GM18951 (cell line): ENCODE data around the gene MBD5.
A peak's percentile ranks its signal among the peaks of the same experiment; 100 is the strongest.
"Not testable (repeated sequence)": the region's sequence is repeated elsewhere in the genome, so short reads cannot be mapped to it uniquely, and the experiment has no call there.

Source experiments
- POLR2A ChIP-seq: IDR thresholded peaks from 4 replicates; pipeline ENCODE4 v1.6.1; 2011; ENCODE audit warnings: mild to moderate bottlenecking; ENCODE audit not compliant: insufficient read length, insufficient read depth; ENCODE audit errors: extremely low read depth
- in situ Hi-C: fragments of 300-500 bp; cut with MboI; formaldehyde crosslinking; loops from one replicate; pipeline ENCODE4 v1.12.0; 2022; ENCODE audit warnings: low sequenced_read_pairs, mixed read lengths, inconsistent platforms; ENCODE audit not compliant: unreplicated experiment

Gene MBD5

DNA sequence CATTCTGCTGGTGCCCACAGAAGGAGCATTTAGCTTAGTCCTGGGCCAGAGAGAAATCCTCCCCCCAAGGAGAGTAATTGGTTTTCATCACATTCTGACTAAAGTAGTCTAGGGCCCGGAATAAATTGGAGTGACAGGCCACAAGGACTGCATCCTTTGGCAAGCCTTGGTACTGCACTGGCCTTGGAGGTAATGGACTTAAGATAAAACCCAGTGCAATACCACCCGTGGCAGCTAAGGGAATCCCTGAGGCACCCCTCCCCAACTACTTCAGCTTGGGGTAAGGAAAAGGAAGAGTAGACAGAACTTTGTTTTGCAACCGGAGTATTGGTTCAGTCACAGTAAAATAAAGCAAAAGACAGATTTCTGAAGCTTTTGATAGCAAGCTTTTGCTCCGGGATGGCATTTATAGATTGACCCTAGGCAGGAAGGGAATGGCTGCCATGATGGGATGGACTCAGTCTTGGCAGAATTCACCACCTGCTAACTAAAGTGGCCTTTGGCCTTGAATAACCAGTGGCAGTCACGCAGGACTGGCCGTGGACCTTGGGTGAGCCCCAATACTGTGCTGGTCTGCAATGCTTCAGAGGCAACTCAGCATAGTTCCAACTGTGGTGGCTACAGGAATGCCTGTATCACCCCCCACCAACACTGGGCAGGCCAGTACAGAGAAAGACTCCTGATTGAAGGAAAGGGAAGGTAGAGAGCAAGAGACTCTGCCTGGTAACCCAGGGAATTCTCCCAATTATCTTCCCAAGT, 14.5 kb upstream of the MBD5 start:
- in situ Hi-C loops, result no loop called here
- TF ChIP-seq POLR2A, result no peak

DNA sequence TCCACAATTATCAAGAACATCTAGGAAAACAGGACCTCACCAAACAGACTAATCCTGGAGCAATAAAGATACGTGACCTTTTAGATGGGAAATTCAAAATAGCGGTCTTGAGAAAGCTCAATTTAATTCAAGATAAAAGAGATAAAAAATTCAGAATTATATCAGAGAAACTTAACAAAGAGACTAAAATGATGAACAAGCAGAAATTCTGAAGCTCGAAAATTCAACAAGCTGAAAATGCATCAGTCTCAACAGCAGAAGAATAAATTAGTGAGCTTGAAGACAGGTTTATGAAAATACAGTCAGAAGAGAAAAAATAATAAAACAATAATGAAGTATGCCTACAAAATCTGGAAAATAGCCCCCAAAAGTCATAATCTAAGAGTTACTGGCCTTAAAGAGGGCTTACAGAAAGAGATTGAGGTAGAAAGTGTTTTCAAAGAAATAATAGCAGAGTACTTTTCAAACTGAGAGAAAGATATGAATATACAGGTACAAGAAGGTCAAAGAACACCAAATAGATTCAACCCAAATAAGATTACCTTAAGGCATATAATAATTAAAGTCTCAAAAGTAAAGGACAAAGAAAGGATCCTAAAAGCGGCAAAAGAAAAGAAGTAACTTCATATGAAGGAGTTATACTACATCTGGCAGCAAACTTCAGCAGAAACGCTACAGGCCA, 13.5 kb upstream of the MBD5 start:
- TF ChIP-seq POLR2A, result no peak
- in situ Hi-C loops, result no loop called here

DNA sequence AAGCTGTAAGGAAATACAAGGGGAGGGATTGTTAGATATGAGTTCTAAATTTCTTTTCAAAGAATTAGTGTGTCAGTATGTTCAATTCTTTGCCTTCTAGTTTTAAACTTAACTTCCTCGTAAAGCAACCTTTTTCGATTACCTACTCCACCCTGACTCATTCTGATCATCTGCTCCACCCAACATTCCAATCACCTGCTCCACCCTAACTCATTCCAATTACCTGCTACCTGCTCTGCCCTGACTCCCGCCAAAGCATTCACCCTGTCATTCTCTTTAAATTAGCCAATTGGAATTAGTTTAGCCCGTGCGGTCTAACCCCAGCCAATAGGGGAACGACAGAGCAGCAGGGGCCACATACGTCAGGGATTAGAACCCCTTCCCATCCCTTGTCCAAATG, 12.5 kb upstream of the MBD5 start:
- in situ Hi-C loops, result not testable (repeated sequence)

DNA sequence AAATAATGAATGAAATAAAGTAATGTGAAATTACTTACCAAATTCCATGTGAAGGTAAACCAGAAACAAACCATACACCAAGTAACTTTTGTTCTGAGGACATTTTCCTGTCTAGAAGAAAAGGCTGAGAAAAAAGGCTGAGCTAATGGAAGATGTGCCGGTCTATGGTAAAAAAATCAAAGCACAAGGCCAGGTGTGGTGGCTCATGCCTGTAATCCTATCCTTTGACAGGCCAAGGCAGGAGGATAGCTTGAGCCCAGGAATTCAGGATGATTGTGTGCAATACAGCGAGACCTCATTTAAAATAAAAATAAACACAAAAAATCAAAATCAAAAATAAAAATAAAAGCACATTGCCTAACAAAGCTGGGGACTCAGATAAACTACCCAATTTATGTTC, 7.0 kb upstream of the MBD5 start:
- in situ Hi-C loops, result no loop called here
- no peak for TF ChIP-seq POLR2A

DNA sequence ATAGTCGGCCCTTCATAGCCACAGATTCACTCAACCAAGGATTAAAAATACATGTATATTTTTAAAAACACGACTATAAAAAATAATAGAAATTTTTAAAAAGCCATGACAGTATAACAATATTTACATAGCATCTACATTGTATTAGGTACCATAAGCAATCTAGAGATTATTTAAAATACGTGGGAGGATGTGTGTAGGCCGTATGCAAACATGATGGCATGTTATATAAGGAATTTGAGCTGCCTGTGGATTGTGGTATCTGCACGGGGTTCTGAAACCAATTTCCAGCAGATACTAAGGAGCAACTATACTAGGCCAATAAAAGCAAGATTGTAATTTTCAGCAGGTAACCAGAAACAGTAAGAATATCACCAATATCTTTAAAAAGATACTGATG, 6.3 kb upstream of the MBD5 start:
- TF ChIP-seq POLR2A, result no peak
- in situ Hi-C loops, result no loop called here

DNA sequence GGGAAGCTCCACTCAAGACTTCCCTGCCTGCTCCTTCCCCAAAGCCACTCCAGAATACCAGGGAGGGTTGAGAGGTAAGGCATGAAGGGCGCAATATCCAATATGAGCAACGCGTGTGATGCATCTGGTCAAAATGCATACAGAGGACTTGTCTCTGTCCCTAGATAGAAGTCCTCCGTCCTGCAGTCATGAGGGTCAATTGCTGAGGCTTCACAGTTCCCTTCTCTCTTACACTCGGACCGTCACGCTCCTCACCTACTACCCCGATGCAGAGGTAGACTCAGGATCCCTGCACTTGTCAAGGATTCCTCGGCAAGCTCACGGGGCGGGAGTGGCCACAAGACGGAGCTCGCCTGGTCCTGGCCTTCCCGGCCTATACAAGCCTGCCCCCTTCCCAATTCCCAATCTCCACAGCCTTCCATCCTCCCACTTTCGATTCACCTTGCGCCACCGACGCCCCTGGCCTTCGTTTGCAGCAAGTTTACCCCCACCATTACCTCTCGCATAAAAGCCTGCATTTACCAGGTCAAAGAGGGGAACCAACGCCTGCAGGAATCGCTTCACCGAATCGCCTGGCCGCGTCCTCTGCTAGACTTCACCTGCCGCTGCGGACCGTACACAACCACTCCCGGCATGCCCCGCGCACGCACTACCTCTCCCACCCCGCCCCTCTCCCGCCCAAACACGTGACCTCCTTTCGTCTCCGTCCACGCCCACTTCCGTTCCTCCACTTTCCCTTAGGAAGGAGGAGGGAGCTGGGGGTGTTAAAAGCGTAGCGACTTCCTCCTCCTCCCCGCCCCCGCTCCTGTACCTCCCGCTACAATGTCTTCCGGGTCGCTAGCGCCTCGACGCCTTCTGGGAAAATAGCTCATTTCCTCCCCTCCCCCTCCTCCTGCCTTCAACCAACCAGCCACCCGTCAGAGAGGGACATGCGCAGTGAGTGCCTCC, 506 bp upstream of the MBD5 start, which contains the start of gene ORC4:
Gene ORC4 (minus strand): TSS at position 627 of the 948 bp plus-strand sequence. CDS start 44,779 bp downstream, outside the sequence.
- TF ChIP-seq POLR2A, result peak; percentile 80
- in situ Hi-C loops, result no loop called here

DNA sequence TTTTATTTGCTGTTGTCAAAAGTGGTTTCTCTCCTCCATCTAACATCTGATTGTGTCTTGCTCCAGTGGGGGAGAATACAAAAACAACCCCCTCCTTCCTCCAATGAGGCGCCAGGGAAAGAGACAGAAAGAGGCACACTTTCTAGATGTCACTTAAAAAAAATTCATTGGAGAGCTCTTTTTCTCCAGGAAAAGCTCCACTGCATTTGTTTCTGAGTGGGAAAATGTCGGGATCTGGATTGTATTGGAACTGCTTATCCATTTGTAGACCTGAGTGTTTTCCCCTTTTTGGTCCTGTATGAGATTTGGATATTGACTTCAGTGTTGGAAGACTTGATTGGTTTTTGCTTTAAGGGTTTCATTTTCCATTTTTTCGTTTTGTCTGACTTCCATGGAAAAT, 995 bp downstream of the MBD5 start:
- TF ChIP-seq POLR2A, result no peak
- in situ Hi-C loops, result no loop called here

DNA sequence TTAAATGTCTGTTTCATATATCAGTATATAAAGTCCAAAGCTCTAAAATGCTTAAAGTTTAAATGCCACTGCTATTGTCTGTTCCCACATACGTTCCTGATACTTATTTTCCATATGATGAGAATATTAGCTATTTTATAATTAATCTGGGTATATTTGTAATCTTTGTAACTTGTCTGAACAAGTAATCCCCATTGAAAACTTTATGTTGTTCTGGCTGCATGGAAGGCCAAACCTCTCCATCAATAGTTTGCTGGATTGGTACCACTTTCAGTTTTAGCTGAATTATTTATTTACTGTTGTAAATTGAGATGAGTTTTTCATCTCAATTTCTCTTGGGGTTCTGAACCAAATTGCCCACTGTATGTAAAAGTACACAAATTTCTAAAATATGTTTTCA, 1.5 kb downstream of the MBD5 start:
- in situ Hi-C loops, result no loop called here
- TF ChIP-seq POLR2A, result no peak

DNA sequence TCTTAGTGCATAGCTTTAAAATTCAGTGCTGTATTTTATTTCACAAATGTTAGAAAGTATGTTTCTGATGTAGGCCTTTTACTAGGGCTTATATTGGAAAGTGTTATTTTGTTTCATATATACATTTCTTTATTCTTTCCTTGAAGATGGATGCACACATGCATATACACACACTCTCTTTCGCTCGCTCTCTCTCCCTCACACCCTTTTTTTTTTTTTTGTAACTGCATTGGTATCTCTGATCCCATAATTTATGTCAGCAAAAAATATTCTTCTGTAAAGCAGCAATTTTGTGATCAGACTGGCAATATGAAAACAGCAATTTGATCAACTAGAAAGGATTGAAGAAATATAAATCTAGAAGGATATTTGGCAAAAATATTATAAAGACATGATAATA, 2.0 kb downstream of the MBD5 start:
- no peak for TF ChIP-seq POLR2A
- in situ Hi-C loops, result no loop called here

DNA sequence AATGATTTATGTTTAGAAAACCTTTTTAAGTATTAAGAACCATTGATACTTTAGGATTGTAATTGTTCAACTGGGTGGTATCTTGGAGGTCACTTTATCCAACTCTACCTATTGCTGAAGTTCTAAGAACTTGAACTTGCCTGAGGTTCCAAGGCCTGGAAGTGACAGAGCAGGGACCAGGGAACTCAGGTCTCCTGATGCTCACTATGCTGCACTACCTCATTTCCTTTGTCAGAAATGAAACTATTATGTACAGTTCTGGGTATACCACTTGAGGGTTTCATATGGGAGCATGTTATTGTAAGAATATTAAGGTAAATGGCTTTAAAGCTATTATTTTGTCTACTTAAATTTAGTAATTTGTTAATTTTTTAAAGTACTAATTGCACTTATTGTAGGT, 3.0 kb downstream of the MBD5 start:
- in situ Hi-C loops, result no loop called here
- TF ChIP-seq POLR2A, result no peak

DNA sequence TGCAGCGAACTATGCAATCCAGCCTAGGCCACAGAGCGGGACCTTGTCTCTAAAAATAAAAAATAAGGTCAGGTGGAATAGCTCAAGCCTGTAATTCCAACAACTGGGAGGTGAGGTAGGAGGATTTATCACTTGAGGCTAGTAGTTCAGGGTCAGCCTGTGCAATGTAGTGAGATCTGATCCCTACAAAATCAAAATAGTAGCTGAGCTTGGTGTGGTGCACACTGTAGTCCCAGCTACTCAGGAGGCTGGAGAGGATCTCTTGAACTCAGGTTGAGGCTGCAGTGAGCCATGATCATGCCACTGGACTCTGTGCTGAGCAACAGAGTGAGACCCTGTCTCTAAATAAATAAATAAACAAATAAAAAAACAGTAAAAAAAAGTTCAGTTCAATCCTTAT, 5.7 kb downstream of the MBD5 start:
- no peak for TF ChIP-seq POLR2A
- in situ Hi-C loops, result no loop called here

DNA sequence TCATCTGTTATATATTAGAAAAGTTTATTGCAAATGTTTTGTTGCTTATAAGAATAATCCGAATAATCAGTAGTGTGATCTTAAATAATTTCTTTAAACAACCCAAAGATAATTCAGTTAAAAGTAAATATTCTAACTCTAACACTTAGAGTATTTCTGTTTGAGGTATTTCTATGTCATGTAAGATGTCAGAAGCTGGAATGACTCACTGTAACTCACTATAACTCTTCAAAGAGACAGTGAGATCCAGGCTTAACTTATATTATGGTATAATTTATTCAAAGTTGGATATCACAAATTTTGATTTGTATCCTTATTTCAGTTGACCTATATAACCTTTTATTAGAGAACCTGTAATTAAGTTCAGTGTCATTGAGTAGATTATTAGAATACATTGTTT, 6.9 kb downstream of the MBD5 start:
- TF ChIP-seq POLR2A, result no peak
- in situ Hi-C loops, result no loop called here

DNA sequence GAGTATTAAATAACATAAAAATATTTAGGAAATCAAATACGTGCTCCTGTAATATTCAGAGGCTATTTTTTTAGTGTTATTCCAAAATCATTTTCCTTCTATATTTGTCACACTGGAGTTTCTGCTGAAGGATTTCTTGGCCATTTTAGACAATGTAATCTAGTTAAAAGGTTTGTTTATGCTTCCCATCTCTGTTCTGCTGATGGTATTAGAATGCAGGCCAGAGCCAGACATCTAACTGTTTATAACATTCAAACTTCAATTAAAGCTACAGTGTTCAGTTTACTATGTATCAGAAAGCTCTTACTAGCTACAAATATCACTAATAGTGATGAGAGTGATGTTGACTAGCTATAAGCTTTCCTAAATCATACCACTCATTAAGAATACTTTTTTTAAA, 7.9 kb downstream of the MBD5 start:
- in situ Hi-C loops, result no loop called here
- no peak for TF ChIP-seq POLR2A
